Osteocyte (in vitro differentiated cells): ENCODE data around the gene LRBA. TPM values are rescaled to one million over a fixed set of nuclear protein-coding genes. Genes with fewer than 3 reads are reported as not detected.

Source experiments
- DNase-seq: peaks from one replicate; pipeline ENCODE4 v3.0.0; 2021; ENCODE audit warnings: mixed read lengths; ENCODE audit not compliant: unreplicated experiment; ENCODE audit errors: extremely low spot score
- H3K27ac Mint-ChIP-seq: one replicate; pipeline ENCODE4 v1.8.0; 2021; ENCODE audit warnings: mild to moderate bottlenecking, mixed read lengths; ENCODE audit not compliant: unreplicated experiment
- H3K27me3 Mint-ChIP-seq: one replicate; pipeline ENCODE4 v1.8.0; 2021; ENCODE audit warnings: mixed read lengths; ENCODE audit not compliant: unreplicated experiment
- H3K36me3 Mint-ChIP-seq: one replicate; pipeline ENCODE4 v1.8.0; 2021; ENCODE audit warnings: mixed read lengths; ENCODE audit not compliant: unreplicated experiment
- H3K4me1 Mint-ChIP-seq: one replicate; pipeline ENCODE4 v1.8.0; 2021; ENCODE audit warnings: mixed read lengths; ENCODE audit not compliant: unreplicated experiment
- H3K4me3 Mint-ChIP-seq: one replicate; pipeline ENCODE4 v1.8.0; 2021; ENCODE audit warnings: mild to moderate bottlenecking, moderate library complexity, mixed read lengths; ENCODE audit not compliant: unreplicated experiment
- H3K9me3 Mint-ChIP-seq: one replicate; pipeline ENCODE4 v1.8.0; 2021; ENCODE audit warnings: mixed read lengths; ENCODE audit not compliant: unreplicated experiment
- total RNA-seq: library from RNA; stranded (reverse); gene quantifications from 2 replicates; pipeline ENCODE4 v1.2.1, GENCODE V29; 2021
- TF ChIP-seq, protein P1 (sequence below): fragments of 200-600 bp; sonication (generic); IDR thresholded peaks from 2 replicates; pipeline ENCODE4 v1.5.0; 2021; ENCODE audit warnings: antibody characterized with exemption, mild to moderate bottlenecking, moderate library complexity

The LRBA gene
- total RNA-seq, 1 donor from 2014 or later, result 40.8 TPM

DNA sequence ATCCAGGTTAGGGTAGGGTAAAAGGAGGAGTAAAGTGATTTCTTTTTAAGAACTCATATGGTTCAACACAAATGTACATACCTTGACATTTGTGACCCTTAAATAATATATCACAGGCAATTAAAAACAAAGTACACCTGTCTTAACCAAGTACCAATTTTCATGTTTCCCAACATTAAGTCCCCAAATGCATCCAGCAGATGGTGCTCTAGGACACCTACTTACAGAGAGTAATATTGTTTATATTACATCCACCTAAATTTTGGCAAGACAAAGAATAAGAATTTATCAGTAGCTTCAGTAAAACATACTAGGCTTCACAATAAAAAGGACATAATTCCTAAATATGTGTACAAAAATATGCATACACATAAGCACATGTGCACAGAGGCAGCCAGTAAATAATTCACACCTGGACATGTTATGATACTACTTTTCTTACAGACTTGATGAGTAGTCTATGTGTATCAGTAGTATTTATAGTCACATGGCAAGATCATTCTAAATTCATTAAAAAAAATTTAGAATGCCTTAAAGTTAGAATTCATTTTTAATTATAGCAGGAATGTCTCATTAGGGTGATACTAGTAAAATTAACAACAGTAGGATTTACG lies 717.1 kb downstream of the LRBA start:
- no peaks in the 10 kb centered on the region for H3K9me3 Mint-ChIP-seq
- peaks cover 31% of the 10 kb centered on the region for H3K4me1 Mint-ChIP-seq
- H3K36me3 Mint-ChIP-seq, result no peaks in the 10 kb centered on the region
- H3K4me3 Mint-ChIP-seq, result no peak overlapping the region
- H3K27ac Mint-ChIP-seq, result no peak overlapping the region
- TF ChIP-seq, protein P1, sequence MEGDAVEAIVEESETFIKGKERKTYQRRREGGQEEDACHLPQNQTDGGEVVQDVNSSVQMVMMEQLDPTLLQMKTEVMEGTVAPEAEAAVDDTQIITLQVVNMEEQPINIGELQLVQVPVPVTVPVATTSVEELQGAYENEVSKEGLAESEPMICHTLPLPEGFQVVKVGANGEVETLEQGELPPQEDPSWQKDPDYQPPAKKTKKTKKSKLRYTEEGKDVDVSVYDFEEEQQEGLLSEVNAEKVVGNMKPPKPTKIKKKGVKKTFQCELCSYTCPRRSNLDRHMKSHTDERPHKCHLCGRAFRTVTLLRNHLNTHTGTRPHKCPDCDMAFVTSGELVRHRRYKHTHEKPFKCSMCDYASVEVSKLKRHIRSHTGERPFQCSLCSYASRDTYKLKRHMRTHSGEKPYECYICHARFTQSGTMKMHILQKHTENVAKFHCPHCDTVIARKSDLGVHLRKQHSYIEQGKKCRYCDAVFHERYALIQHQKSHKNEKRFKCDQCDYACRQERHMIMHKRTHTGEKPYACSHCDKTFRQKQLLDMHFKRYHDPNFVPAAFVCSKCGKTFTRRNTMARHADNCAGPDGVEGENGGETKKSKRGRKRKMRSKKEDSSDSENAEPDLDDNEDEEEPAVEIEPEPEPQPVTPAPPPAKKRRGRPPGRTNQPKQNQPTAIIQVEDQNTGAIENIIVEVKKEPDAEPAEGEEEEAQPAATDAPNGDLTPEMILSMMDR, result peak; percentile 81
- no peaks in the 10 kb centered on the region for H3K27me3 Mint-ChIP-seq
- no peak for DNase-seq

DNA sequence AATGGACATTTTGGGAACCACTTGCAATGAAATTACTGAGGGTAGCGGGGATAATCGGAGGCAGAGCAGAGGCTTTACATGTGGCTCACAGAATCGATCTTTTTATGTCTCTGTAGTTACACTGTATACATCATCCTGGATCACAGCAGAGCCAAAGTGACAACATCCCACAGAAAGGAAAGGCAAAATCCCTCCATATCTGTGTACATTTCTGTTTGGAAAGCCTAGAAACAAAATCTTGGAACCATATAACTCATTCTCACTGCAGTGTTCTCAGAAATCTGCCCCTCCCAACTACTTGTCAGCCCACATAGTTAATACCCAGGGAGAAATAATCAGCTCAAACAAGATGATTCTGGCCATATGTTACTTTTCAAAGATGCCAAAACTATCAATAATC lies 725.2 kb downstream of the LRBA start:
- TF ChIP-seq, protein P1, result no peak
- peaks cover 5% of the 10 kb centered on the region for H3K9me3 Mint-ChIP-seq
- H3K27ac Mint-ChIP-seq, result no peak overlapping the region
- H3K27me3 Mint-ChIP-seq, result no peaks in the 10 kb centered on the region
- no peak overlapping the region for H3K4me3 Mint-ChIP-seq
- peaks cover 7% of the 10 kb centered on the region for H3K36me3 Mint-ChIP-seq
- H3K4me1 Mint-ChIP-seq, result peaks cover 3% of the 10 kb centered on the region
- DNase-seq, result no peak

DNA sequence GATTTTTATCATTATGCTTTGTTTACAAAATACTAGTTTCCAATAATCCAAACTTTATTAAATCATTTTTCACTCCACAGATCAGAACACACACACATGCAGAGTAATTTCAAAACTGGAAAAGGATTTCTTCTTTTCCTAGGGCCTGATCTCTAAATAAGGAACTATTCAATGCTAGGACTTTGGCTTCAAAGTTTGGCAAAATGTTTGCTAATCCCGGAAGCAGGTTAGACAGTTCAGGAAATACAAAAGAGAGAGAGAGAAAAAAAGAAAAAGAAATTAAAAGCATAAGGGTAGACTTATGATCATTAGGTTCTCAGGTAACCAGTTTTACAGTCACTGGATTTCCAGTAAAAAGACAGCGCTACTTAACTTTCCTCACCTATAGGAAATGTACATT lies 725.9 kb downstream of the LRBA start:
- H3K27ac Mint-ChIP-seq, result no peak overlapping the region
- no peaks in the 10 kb centered on the region for H3K27me3 Mint-ChIP-seq
- H3K36me3 Mint-ChIP-seq, result peaks cover 7% of the 10 kb centered on the region
- H3K4me1 Mint-ChIP-seq, result peaks cover 5% of the 10 kb centered on the region
- H3K9me3 Mint-ChIP-seq, result peaks cover 5% of the 10 kb centered on the region
- no peak overlapping the region for H3K4me3 Mint-ChIP-seq
- TF ChIP-seq, protein P1, result no peak
- no peak for DNase-seq

DNA sequence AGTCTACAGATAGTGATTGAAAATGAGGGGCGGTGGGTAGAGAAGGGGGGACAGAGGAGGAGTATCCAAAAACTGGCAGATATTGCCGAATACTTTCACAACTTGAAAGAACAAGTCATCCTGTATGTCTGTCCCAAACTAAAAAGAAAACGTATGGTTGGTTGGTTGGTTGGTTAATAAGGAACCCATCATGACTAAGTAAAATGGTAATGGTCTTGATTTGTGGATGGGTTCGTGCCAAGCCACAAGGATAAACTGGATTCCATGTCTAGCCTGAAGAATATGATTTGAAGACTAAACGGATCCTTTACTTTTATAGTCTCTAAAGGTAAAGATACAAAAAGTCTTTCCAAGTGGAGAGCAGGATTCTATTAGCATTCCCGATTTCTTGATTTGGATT lies 728.4 kb downstream of the LRBA start:
- TF ChIP-seq, protein P1, result no peak

DNA sequence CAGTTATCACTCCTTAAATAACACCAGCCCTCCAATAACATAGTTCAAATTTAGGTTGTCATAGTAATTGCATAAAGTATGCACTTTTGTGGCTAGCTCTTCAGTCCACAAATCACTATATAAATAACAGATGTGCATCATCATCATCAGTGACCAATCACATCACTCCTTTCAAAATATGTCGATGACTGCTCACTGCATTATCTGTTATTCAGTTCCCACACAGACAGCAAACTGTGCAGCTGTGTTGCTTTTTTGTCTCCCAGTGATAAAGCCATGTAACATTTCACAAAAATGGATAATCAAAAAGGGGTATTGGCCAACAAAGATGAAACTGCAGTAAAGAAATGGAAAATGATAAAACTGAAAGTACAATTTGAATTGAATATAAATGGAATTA lies 731.4 kb downstream of the LRBA start:
- TF ChIP-seq, protein P1, result no peak
- Mint-ChIP-seq H3K27ac (peak overlapping the region; percentile 97), H3K27me3 (no peaks in the 10 kb centered on the region), H3K4me3 (peak overlapping the region; percentile 67), H3K4me1 (peaks cover 59% of the 10 kb centered on the region), H3K36me3 (peaks cover 9% of the 10 kb centered on the region), H3K9me3 (no peaks in the 10 kb centered on the region)
- no peak for DNase-seq

More for the DNA sequence above, 728.4 kb downstream of the LRBA start:
- no peak for DNase-seq
- Mint-ChIP-seq H3K4me3 (no peak overlapping the region), H3K4me1 (peaks cover 30% of the 10 kb centered on the region), H3K27me3 (no peaks in the 10 kb centered on the region), H3K36me3 (peaks cover 9% of the 10 kb centered on the region), H3K27ac (no peak overlapping the region), H3K9me3 (no peaks in the 10 kb centered on the region)
